ENCODE measurements around the gene PTPRK. TPM values are rescaled to one million over a fixed set of nuclear protein-coding genes. Genes with fewer than 3 reads are reported as not detected.

Gene PTPRK
- total and polyA plus RNA-seq, 2 experiments from 2014 or later: 26.9 to 56.4 TPM

- TF ChIP-seq ZNF462 (CRISPR knock-in tag; IDR thresholded peaks at IDR 0.05) (no peak), JUNB (IDR thresholded peaks at IDR 0.05; ENCODE audit: unreplicated experiment) (no peak), ZNF114 (CRISPR knock-in tag; IDR thresholded peaks at IDR 0.05) (no peak), CREB1 (CRISPR knock-in tag; IDR thresholded peaks at IDR 0.05; ENCODE audit: low read depth) (no peak), EZH2 (IDR thresholded peaks at IDR 0.05; ENCODE audit: low read depth, unreplicated experiment) (no peak)
Measured at GRCh38 chr6:127971945-127972391, 548.4 kb downstream of the PTPRK start (continued).

DNA sequence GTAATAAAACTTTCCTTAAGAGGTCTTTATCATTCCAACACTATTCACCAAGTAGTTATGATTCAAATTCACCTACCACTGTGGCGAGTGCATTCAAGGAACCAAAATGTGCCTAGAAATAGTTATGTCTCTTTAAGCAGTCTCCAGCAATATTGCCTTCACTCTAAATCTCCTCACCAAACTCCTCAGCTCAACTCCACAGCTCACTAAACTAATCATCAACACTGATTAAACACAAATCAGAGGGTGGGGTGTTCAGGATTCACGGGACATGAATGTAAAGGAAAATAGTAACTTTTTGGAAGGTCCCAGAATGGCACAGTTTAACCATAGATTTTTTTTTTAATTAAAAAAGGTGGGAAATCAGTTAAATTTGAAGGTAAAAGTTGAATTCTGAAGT lies 549.0 kb downstream of the PTPRK start:
- H3K36me3 Mint-ChIP-seq (ENCODE audit: low read depth): peaks cover 6% of the 10 kb centered on the region; the same call in 2 of the 3 replicates
- H3K27me3 Mint-ChIP-seq (ENCODE audit: insufficient read depth, low read depth, poor library complexity): no peaks in the 10 kb centered on the region
- Histone ChIP-seq H3K27me3 (ENCODE audit: insufficient read depth) (no peaks in the 10 kb centered on the region), H3F3A (replicated peaks; ENCODE audit: low read depth) (no peaks in the 10 kb centered on the region), H3K4me3 (no peak overlapping the region), H3K27ac (ENCODE audit: low read depth) (no peak overlapping the region), H3K36me3 (ENCODE audit: insufficient read depth) (peaks cover 4% of the 10 kb centered on the region; the same call in 1 of the 2 replicates), H3K4me2 (no peak overlapping the region), H2AFZ (no peak overlapping the region), H3K79me2 (replicated peaks; ENCODE audit: insufficient read depth) (no peaks in the 10 kb centered on the region), H3K9me2 (ENCODE audit: insufficient read depth) (no peaks in the 10 kb centered on the region), H3K4me1 (ENCODE audit: insufficient read depth) (no peaks in the 10 kb centered on the region), H4K20me1 (replicated peaks; ENCODE audit: insufficient read depth) (no peaks in the 10 kb centered on the region)
- no peak for ATAC-seq
- H3K4me1 Mint-ChIP-seq: peaks cover 2% of the 10 kb centered on the region; the same call in 1 of the 3 replicates
- DNase-seq (ENCODE audit: low spot score): no peak
- no peak overlapping the region for H3K4me3 Mint-ChIP-seq
- no peaks in the 10 kb centered on the region for H3K9me3 Mint-ChIP-seq
- H3K27ac Mint-ChIP-seq: peak overlapping the region; percentile 35; the same call in 1 of the 2 replicates
- TF ChIP-seq, protein P1, sequence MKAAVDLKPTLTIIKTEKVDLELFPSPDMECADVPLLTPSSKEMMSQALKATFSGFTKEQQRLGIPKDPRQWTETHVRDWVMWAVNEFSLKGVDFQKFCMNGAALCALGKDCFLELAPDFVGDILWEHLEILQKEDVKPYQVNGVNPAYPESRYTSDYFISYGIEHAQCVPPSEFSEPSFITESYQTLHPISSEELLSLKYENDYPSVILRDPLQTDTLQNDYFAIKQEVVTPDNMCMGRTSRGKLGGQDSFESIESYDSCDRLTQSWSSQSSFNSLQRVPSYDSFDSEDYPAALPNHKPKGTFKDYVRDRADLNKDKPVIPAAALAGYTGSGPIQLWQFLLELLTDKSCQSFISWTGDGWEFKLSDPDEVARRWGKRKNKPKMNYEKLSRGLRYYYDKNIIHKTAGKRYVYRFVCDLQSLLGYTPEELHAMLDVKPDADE (IDR thresholded peaks at IDR 0.05): no peak
- TF ChIP-seq ZNF114 (CRISPR knock-in tag; IDR thresholded peaks at IDR 0.05) (no peak), ZNF331 (CRISPR knock-in tag; IDR thresholded peaks at IDR 0.05; ENCODE audit: low read depth) (no peak), EZH2phosphoT487 (IDR thresholded peaks at IDR 0.05; ENCODE audit: unreplicated experiment) (no peak), ZNF462 (CRISPR knock-in tag; IDR thresholded peaks at IDR 0.05) (no peak), POLR2AphosphoS5 (IDR thresholded peaks at IDR 0.05; ENCODE audit: low read depth) (no peak), CREB1 (CRISPR knock-in tag; IDR thresholded peaks at IDR 0.05; ENCODE audit: low read depth) (no peak)
